ENCODE data around the gene YBX2.
A peak's percentile ranks its signal among the peaks of the same experiment; 100 is the strongest.

YBX2 gene

GRCh38 chr17:7322520-7323194 lies 28.2 kb upstream of the YBX2 start:
- no peak for DNase-seq (ENCODE audit: low read depth)

DNA sequence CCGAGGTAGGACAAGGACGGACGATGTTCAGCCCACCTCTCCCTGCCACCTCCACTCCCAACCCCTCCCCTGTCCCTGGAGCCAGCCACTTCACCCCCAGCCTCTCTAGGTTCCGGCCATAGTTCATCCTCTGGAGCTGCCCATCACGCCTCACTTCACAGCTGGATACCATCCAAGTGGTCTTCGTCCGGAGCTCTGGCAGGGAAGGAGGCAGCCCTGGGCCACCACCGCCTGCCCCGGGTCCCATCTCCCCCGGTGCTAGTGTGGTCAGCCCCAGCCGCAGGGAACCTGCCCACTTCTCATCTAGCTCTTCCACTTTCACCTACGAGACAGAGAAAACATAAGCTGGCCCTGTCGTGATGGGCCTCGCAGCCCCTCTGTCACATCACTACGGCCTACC lies 27.0 kb upstream of the YBX2 start:
- DNase-seq (ENCODE audit: low read depth): no peak

- no peak for DNase-seq (ENCODE audit: low read depth)
Measured at GRCh38 chr17:7318121-7318860, 23.9 kb upstream of the YBX2 start.

- no peak for DNase-seq (ENCODE audit: low read depth)
Measured at GRCh38 chr17:7317161-7317803, 22.8 kb upstream of the YBX2 start.

DNA sequence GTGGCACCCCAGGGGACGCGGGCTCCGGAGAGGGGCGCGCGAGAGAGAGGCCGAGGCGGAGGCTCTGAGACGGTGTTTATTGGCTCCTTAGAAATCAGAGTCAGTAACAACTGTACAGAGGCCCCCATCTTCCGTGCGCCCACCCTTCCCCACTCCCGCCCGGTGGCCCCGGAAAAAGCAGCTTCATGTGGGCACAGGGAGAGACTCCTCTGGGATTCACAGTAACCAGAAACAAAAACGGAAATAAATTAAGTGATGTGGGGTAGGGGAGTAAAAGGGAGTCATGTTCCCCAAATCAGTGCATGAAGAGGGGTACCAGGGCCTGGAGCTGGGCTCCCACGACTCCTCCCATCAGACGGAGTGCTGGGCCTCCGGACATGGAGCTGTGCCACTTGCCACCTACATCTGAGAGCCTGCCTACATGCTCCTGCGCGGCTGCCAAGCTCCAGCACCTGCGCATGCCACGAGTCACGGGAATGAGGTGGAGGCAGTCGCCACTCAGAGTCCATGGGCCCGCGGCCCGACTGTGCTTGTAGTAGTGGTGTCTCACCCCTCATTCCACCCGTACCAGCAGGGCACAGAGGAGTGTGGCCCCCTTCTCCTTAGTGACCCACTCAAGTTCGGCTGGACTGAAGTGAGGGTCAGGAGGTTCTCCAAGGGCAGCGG lies 21.3 kb upstream of the YBX2 start:
- no peak for DNase-seq (ENCODE audit: low read depth)

GRCh38 chr17:7314719-7315569 lies 20.5 kb upstream of the YBX2 start, which contains the start of gene GPS2:
Gene GPS2, minus strand, starts transcription at chr17:7315360. Its CDS starts 308 bp downstream, at chr17:7315052.
- peak; percentile 89 for DNase-seq (ENCODE audit: low read depth)

DNA sequence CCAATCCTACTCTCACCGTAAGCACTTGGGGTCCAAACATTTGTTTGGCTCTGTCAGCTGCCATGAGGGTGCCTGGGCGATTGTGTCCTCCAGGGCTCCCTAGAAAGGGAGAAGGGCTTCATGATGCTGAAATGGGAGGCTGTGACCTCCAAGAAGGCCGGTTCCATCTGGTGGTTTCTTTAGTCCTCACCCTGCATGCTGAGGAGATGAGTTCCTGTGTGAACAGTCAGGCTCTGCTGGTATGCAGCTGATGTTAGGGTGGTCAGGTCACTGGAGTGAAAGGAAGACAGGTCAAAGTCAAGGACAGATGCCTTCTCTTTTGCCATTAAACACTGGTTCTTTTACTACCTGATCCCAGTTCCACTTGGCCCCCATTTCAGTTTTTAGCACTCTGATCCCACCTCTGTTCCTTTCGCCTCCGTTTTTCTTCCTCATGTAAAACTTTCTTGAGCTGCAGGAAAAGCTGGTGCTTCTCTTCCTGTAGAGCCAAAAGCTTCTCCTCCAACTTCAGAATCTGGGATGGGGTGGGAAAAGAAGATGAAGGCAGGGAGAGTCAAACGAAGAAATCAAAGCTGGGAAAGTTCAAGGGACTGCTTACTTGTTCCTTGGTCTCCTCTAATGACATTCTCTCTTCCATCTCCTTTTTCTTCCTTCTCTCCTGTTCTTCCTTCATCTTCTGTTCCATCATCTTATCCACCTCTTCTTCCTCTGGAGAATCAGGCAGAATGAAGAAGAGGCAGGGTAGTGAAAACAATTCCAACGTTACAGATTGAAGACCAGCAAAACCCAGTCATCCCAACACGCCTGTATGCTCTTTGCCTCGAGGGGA lies 19.7 kb upstream of the YBX2 start:
- no peak for DNase-seq (ENCODE audit: low read depth)

- DNase-seq (ENCODE audit: low read depth): no peak
Measured at GRCh38 chr17:7313088-7313889, 18.9 kb upstream of the YBX2 start.

DNA sequence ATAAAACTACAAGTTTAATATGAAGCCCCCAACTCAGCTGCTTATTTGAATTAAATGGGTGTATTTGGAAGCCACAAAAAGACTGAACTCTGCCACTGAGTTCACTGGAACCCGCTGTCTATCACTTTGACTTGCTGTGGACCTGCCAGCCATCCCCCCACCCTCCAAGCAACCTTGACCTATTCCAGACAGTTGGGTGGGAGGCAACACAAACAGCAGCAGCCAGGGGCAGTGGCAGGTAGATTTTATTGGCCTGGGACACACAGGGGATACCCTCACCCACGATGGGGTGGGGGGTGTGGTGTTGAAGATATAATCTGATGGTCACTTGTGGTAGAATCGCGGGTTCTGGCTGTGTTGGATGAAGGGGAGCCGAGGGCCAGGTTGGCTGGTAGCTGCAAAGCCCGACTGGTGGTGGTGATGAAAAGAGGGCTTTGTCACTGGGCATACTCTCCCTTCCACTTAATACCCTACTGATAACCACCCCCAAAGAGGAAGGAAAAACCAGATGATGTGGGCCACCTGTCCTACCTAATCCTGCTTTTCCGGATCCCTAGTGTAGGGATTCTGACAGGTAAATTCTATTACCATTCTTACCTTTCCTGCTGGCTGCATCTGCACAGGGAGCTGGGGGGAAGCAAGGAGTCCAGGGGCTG lies 18.1 kb upstream of the YBX2 start:
- DNase-seq (ENCODE audit: low read depth): no peak

DNA sequence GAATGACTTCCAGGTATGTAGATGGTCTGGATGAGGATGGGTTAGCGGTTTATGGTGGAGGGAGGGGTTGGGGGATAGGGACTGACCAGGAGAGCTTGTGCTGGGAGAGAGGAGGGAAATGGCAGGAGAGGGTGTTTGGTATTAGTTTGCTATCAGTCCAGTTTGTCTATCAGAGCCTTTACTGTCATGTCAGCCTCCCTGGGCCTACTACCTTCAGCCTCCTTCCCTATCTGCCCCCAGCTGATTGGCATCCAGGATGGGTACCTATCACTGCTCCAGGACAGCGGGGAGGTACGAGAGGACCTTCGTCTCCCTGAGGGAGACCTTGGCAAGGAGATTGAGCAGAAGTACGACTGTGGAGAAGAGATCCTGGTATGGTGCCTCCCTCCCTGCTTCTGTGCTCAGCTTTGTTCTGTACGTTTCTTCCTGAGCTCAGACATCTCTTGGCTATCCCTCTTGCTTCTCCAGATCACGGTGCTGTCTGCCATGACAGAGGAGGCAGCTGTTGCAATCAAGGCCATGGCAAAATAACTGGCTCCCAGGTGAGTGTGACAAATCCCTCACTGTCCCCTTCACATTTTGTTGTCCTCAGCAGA lies 16.8 kb upstream of the YBX2 start:
- no peak for DNase-seq (ENCODE audit: low read depth)

DNA sequence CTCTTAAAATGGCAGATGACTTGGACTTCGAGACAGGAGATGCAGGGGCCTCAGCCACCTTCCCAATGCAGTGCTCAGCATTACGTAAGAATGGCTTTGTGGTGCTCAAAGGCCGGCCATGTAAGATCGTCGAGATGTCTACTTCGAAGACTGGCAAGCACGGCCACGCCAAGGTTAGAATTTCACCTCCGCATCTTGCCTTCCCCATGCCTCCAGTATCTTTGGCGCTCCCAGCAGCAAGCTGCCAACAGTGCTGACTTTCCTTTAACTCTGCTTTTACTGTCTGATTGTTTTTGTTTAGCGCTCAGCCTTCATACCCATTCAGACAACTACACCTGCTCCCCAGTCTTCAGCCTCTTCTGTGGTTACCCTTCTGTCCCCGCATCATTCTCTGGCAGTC lies 15.2 kb upstream of the YBX2 start:
- no peak for DNase-seq (ENCODE audit: low read depth)

DNA sequence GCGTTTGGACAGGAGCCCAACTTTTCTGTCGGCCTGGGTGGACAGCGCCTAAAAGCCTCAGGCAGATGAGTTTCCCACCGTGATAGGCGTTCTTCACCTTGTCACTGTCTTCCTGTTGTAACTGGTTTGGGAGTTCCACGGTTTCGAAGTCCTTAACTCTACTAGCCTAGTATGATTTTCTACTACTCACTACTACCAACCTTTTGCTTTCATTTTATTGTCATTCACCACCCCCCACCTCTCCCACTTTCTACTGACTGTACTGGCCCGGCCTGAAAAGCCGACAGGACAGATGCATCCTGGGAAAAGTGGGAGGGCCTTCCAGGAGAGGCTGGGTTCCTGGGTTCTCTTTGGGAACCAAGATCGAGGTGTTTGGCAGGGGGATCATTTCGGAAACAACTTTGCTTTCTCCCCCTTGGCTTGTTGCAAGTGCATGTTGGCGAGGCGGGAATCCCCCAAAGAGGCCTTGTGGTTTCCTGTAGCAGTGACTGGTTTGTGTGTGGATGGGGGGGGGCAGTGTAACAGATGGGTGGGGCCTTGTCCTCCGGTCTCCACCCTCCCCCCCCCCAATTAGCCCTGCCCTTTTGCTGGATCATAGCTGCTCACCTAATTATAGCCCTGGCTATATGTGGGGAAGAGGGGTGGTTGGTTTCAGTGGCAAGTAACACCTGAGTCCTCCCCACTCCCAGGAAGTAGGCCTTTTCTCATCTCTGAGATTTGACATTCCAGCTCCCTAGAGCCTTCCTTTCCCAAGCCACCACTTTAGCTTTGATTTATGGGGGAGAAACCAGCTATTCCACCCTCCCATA lies 14.4 kb upstream of the YBX2 start:
- peak; percentile 91 for DNase-seq (ENCODE audit: low read depth)

DNA sequence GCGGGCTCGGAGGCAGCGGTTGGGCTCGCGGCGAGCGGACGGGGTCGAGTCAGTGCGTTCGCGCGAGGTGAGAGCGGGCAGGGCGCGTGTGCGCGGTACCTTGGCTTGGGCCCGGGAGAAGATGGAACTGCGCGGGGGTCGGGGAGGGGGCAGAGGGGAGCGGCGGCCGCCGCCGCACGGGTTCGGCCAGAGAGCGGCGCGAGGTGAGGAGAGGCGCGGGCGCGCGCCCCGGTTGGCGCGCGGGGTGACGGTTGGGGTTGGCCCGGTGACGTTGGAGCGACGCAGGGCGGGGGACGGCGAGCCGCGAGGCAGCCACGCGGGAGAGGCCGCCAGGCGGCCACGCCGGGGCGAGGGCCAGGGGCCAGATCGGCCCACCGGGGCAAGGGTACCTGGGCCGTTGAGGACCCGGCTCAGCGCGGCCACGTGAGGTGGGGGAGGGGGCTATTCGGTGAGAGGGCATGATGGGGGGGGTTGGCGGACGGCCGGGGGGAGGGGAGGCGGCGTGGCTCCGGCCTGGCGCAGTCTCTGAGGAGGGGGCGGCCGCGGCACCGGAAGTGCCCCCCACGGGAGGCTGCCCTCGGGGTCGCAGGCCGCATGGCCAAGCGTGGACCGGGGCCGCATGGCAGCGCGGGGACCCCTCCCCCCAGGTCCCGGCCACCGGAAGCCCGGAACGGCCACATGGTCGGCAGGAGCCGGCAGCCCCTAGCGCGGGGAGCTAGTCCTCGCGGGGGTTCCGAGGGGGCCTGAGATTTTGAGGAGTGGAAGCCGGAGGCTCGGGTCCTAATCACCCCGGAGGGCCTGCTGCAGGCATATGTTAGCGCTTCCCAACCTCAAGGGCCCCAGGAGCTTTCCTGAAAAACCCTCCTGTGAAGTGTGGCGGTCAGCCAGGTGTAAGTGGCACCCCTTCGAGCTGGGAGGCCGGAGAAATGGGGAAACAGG lies 13.5 kb upstream of the YBX2 start:
- peak; percentile 43 for DNase-seq (ENCODE audit: low read depth)

GRCh38 chr17:7306911-7307685 lies 12.7 kb upstream of the YBX2 start, which contains the start of gene EIF5A:
Gene EIF5A, plus strand, starts transcription at chr17:7307628. Its CDS starts 2,008 bp downstream, at chr17:7309636.
- peak; percentile 100 for DNase-seq (ENCODE audit: low read depth)

GRCh38 chr17:7304179-7304578 lies 9.7 kb upstream of the YBX2 start:
- no peak for DNase-seq (ENCODE audit: low read depth)
